Gastroesophageal sphincter (tissue), 4 donors: ENCODE measurements around the gene MIOS. TPM values are rescaled to one million over a fixed set of nuclear protein-coding genes. Genes with fewer than 3 reads are reported as not detected.
"Not testable (repeated sequence)": the region's sequence is repeated elsewhere in the genome, so short reads cannot be mapped to it uniquely, and the experiment has no call there.

Experiments
- ATAC-seq: fragments of 150-250 bp; one replicate; pipeline ENCODE4 v1.9.1; 2016; ENCODE audit warnings: mild to moderate bottlenecking, moderate library complexity
- H3K27ac ChIP-seq, 4 donors: fragments of 200-600 bp; sonication (generic) in 3 of 4; 1 replicate in 3 of 4; 2 replicates in 1 of 4; pipeline ENCODE4 v1.5.1; 2016 to 2019
- H3K27me3 ChIP-seq: fragments of 200-600 bp; sonication (generic); one replicate; pipeline ENCODE4 v1.5.1; 2019
- H3K36me3 ChIP-seq, 2 donors: fragments of 200-600 bp; sonication (generic); one replicate each; pipeline ENCODE4 v1.5.1; 2019; ENCODE audit warnings: control low read depth in 1 of 2
- H3K4me1 ChIP-seq, 3 donors: fragments of 200-600 bp; sonication (generic); 1 replicate in 2 of 3; 2 replicates in 1 of 3; pipeline ENCODE4 v1.5.1; 2016 to 2019; ENCODE audit warnings: control low read depth in 2 of 3
- H3K4me3 ChIP-seq, 2 donors: fragments of 200-600 bp; sonication (generic); one replicate each; pipeline ENCODE4 v1.5.1; 2019; ENCODE audit warnings: mild to moderate bottlenecking in 1 of 2, moderate library complexity in 1 of 2
- H3K9me3 ChIP-seq, 3 donors: fragments of 200-600 bp; sonication (generic); one replicate each; pipeline ENCODE4 v1.5.1; 2017 to 2019; ENCODE audit warnings: control low read depth in 2 of 3
- POLR2AphosphoS5 ChIP-seq: sonication (generic); formaldehyde crosslinking; IDR thresholded peaks from one replicate; pipeline ENCODE4 v1.6.1; 2017; ENCODE audit warnings: antibody characterized with exemption
- WGBS, 2 donors: methylation state at CpG; one replicate each; pipeline ENCODE4 v1.1.5; 2018; ENCODE audit warnings: low coverage in 1 of 2; 5-methylcytosine and 5-hydroxymethylcytosine counted together
- total RNA-seq, 4 donors: library from RNA; depleted of rRNA; stranded (reverse); fragments of >200 nt; gene quantifications; one replicate each; pipeline ENCODE4 v1.1.0, GENCODE V29; 2016
- TF ChIP-seq, protein P1 (sequence below), 4 experiments: fragments of 200-600 bp in 2 of 4; fragments of 450-650 bp in 2 of 4; sonication (generic) in 1 of 4; IDR thresholded peaks; one replicate each; pipeline ENCODE4 v1.5.1; 2017 to 2019; ENCODE audit warnings: antibody characterized with exemption in 4 of 4, mild to moderate bottlenecking in 2 of 4, moderate library complexity in 2 of 4

The MIOS gene
- total RNA-seq, 4 donors from 2014 or later: 24.2 to 40.3 (median 31.5) TPM

DNA sequence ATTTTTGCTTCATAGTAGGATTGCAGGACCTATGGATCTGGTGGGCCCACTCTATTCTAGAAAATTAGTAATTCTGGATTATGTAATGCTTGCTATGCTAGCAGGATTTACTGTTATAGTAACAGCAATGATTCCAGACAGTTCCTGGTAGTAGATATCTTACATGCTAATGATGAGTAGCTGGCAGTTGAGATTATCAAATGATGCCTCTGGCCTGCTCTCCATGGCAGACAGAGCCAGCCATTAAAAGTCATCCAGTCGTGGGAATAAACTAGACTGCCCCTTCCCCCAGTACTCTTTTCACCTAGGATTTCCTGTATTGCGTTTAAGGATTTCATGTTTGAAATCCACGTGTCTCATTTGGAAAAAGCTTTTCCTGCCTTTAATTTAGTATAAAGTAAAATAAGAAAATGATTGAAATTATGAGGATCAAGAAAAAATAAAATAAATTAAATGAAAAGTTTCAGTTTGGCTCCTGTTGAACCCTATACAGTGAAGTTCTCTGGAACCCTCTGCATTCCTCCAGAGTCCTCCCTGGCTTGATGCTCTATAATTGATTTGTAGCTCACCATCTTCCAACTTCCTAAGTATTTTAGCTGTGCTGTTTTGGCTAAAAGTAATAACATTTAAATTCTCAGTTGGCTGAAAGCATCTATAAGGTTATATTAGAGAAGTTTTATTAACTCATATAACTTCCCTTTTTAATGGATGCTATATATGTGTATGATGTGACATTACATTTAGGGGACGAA is 88.5 kb downstream of the MIOS start:
- WGBS, 2 donors: 44 to 81% methylated on average over 3 to 4 of the region's 4 CpGs
- H3K4me3 ChIP-seq: no peak overlapping the region
- peaks cover 0 to 9% (median 0%) of the 10 kb centered on the region in 3 donors for H3K4me1 ChIP-seq
- H3K27me3 ChIP-seq: no peaks in the 10 kb centered on the region
- no peak overlapping the region for H3K27ac ChIP-seq
- ATAC-seq: no peak
- H3K36me3 ChIP-seq: no peaks in the 10 kb centered on the region
- TF ChIP-seq, protein P1, sequence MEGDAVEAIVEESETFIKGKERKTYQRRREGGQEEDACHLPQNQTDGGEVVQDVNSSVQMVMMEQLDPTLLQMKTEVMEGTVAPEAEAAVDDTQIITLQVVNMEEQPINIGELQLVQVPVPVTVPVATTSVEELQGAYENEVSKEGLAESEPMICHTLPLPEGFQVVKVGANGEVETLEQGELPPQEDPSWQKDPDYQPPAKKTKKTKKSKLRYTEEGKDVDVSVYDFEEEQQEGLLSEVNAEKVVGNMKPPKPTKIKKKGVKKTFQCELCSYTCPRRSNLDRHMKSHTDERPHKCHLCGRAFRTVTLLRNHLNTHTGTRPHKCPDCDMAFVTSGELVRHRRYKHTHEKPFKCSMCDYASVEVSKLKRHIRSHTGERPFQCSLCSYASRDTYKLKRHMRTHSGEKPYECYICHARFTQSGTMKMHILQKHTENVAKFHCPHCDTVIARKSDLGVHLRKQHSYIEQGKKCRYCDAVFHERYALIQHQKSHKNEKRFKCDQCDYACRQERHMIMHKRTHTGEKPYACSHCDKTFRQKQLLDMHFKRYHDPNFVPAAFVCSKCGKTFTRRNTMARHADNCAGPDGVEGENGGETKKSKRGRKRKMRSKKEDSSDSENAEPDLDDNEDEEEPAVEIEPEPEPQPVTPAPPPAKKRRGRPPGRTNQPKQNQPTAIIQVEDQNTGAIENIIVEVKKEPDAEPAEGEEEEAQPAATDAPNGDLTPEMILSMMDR (IDR thresholded peaks at IDR 0.05): no peak
- no peak for TF ChIP-seq POLR2AphosphoS5
- H3K9me3 ChIP-seq: no peaks in the 10 kb centered on the region

DNA sequence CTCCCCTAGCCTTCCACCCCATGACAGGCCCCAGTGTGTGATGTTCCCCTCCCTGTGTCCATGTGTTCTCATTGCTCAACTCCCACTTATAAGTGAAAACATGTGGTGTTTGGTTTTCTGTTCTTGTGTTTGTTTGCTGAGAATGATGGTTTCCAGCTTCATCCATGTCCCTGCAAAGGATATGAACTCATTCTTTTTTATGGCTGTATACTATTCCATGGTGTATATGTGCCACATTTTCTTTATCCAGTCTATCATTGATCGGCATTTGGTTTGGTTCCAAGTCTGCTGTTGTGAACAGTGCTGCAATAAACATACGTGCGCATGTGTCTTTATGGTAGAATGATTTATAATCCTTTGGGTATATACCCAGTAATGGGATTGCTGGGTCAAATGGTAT is 89.8 kb downstream of the MIOS start:
- not testable (repeated sequence) for H3K4me1 ChIP-seq, ATAC-seq, H3K9me3 ChIP-seq, H3K4me3 ChIP-seq, H3K36me3 ChIP-seq, H3K27me3 ChIP-seq, H3K27ac ChIP-seq
- WGBS, 2 donors: 100% methylated on average over 1 to 3 of the region's 3 CpGs

Other genes starting within 250 kb of the MIOS start
- 10 to 100 TPM; 12.5 to 21.3 (median 18.7) TPM for gene COL28A1, start 31.0 kb upstream of the MIOS start, total RNA-seq
- 10 to 100 TPM in 3 of 4 donors, 1 to 10 TPM in 1; 7.4 to 24.4 (median 15.9) TPM for gene UMAD1, start 73.9 kb downstream of the MIOS start, total RNA-seq
- 10 to 100 TPM; 10.6 to 21.0 (median 14.1) TPM for gene RPA3, start 151.7 kb downstream of the MIOS start, total RNA-seq